Activated naive CD4-positive, alpha-beta T cell treated with anti-CD3 and anti-CD28 coated beads, Interleukin-2, amount 50 U/mL, for 72 hours (primary cell): ENCODE data around the gene KANK2. TPM values are rescaled to one million over a fixed set of nuclear protein-coding genes. Genes with fewer than 3 reads are reported as not detected.

ENCODE experiments used
- ATAC-seq, 2 donors: fragments of 150-1000 bp; cut with Tn5 transposase; 2 replicates each; pipeline ENCODE4 v1.10.0; 2021; ENCODE audit warnings: mild to moderate bottlenecking in 2 of 2, moderate library complexity in 2 of 2
- DNase-seq, 2 donors: peaks; one replicate each; pipeline ENCODE4 v3.0.0; 2021 to 2022; ENCODE audit warnings: low spot score in 2 of 2
- H3K27ac Mint-ChIP-seq, 2 donors: one replicate each; pipeline ENCODE4 v1.8.0; 2022; ENCODE audit warnings: mild to moderate bottlenecking in 2 of 2, mixed read lengths in 2 of 2
- H3K36me3 Mint-ChIP-seq, 2 donors: one replicate each; pipeline ENCODE4 v1.8.0; 2022; ENCODE audit warnings: mixed read lengths in 2 of 2
- H3K9me3 Mint-ChIP-seq, 2 donors: one replicate each; pipeline ENCODE4 v1.8.0; 2022; ENCODE audit warnings: mixed read lengths in 2 of 2
- total RNA-seq, 2 donors: library from RNA; stranded (reverse); gene quantifications; one replicate each; pipeline ENCODE4 v1.2.3, GENCODE V29; 2022

The KANK2 gene
- total RNA-seq: 1 to 10 TPM; 1.6 to 5.5 TPM

DNA sequence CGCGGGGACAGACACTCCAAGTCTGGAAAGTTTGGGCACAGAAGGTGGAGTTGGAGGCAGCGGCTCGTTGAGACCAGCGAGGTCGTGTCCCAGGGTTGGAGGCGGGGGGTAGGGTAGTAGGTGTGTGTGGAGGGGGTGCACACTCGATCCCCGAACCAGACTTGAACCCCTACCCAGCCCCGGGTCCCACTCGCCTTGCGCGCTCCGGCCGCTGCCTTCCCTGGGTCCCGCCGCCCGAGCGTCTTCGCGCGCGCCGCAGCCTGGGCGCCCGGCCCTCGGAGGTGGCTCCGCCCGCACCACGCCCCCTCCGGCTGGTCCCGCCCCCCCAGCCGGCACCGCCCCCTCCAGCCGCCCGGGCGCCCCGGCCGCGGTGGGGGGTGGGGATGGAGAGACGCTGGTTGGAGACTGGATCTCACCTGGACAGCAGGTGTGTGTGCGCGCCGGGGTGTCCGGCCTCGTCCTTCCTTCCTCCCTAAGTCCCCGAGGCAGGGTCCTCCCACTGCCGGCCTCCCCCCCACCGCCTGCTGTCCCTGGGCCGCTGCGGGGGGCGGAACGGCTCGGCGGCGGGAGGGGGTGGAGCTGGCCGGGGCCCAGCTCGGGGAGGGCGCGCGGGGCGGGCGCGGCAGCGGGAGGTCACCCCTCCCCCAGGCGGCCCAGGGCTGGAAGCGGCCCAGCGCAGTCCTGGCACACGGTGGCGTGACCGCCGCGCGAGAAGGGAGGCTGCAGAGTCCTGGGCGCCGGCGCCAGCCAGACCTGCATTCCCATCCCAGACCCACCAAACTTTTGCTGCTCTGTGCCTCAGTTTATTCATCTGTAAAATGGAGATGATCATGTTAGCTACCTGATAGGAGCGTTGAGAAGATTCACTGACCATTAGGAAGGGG lies at the start of gene KANK2:
Gene KANK2, minus strand, starts transcription at position 255 of the 884 bp plus-strand sequence. CDS start 3,034 bp downstream, outside the sequence.
- no peaks in the 10 kb centered on the region for H3K9me3 Mint-ChIP-seq
- ATAC-seq (peak; percentile 88 to 93), DNase-seq (peak; percentile 75 to 85)
- no peak within 1 kb of the TSS for H3K27ac Mint-ChIP-seq
- H3K36me3 Mint-ChIP-seq: no peaks in the 10 kb centered on the region

DNA sequence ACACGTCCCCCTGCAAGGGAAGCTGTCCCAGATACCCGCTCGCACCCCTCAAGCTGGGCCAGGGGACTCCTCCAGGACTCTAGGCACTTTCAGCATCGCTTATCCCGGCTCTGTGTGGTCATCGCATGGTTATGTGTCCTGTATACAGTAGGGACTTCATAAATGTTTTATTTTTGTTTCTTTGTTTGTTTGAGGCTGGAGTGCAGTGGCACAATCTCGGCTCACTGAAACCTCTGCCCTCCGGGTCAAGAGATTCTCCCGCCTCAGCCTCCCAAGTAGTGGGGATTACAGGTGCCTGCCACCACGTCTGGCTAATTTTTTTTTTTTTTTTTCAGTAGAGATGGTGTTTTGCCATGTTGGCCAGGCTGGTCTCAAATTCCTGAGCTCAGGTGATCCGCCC lies 49.6 kb upstream of the KANK2 start:
- Mint-ChIP-seq H3K36me3 (no peaks in the 10 kb centered on the region), H3K9me3 (no peaks in the 10 kb centered on the region), H3K27ac (no peak overlapping the region)
- DNase-seq (no peak), ATAC-seq (no peak)

DNA sequence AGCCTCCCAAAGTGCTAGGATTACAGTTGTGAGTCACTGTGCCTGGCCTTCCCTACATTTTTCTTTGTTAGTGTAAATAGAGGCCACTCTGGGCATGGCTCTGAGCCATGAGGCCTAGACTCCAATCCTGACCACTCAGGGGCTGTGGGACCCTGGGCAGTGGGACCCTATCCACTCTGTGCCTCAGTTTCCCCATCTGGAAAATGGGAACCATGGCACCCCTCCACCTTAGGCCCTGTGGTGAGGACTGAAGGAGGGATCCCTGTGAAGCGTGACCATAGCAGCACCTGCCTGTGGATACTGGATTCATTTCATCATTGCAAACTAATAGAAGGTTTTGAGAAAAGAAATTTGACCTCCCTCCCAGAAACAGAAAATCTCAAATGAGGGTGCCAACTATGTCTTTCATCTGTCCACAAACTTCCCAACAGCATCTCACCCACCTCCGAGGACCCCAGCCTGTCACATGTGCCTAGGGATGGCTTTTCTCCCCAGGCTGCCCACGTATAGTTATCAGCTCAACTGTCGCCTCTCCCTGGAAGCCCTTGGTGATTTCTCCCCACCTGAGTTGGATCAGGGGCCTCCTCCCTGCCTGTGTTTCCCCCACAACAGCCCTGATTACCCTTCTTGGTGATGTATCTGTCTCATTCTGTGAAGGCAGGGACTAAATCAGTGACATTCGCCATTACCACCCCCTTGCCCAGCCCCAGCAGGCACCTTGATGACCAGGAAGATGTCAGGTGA lies 47.7 kb upstream of the KANK2 start:
- ATAC-seq (no peak), DNase-seq (no peak)
- Mint-ChIP-seq H3K36me3 (no peaks in the 10 kb centered on the region), H3K27ac (no peak overlapping the region), H3K9me3 (no peaks in the 10 kb centered on the region)

DNA sequence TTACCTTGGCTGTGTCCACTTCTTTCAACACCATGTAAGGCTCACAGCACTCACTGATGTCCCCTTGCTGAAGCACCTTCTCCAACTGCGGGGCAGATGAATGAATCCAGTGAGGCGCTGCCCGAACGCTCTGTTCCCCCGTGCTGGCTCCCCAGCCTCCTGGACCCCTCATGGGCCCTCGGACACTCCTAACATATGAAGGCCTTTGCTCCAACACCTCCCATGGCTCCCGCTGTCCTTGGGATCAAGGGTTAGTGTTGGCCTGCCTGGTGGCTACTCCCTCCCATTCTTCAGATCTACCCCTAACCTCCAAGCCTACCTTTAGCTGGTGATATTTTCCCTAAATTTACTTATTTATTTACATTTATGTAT lies 46.4 kb upstream of the KANK2 start:
- DNase-seq (no peak), ATAC-seq (no peak)
- H3K36me3 Mint-ChIP-seq: no peaks in the 10 kb centered on the region
- H3K27ac Mint-ChIP-seq: no peak overlapping the region
- H3K9me3 Mint-ChIP-seq: no peaks in the 10 kb centered on the region

DNA sequence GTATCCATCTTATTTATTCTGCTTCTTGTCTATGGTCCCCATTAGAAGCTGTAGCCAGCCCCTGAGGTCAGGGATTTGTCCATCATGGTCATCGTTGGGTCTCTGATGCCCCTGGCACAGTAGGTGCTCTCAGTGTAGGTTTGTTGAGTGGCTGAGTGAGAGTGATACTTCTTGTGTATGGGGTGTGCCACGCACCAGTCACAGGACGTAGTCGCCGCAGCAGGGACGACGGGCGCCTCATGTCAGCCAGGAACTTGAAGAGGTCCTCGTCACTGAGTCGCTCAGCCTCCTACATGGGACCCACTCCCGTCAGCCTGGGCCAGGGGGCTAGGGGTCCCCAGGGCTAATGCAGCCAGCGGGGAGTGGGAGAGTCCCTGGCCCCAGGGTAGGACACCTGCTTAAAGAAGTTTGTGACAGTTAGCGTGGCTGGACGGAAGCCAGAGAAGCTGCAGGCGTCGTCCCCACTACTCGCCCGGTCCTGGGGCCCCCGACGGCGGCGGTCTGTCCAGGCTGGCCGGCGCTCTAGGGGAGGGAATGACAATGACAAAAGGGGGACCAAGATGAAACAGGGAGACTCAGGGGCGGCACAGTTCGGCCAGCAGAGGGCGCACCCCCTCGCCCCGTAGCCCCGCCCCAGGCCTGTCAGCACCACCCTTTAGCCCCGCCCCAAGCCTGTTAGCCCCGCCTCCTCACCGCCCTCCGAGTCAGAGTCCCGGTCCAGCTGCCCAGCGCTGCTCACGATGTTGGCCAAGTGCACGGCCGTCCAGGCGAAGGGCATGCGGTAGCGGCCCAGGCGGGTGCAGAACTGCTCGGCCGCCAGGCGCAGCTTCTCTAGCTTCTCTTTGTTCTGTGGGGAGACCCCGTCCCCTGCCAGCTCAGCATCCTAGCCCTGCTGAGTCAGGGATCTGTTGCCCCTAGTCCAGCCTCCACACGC lies 45.8 kb upstream of the KANK2 start:
- peak; percentile 98 to 99 for ATAC-seq
- Mint-ChIP-seq H3K9me3 (no peaks in the 10 kb centered on the region), H3K27ac (no peak overlapping the region), H3K36me3 (no peaks in the 10 kb centered on the region)
- peak; percentile 79 to 94 for DNase-seq

DNA sequence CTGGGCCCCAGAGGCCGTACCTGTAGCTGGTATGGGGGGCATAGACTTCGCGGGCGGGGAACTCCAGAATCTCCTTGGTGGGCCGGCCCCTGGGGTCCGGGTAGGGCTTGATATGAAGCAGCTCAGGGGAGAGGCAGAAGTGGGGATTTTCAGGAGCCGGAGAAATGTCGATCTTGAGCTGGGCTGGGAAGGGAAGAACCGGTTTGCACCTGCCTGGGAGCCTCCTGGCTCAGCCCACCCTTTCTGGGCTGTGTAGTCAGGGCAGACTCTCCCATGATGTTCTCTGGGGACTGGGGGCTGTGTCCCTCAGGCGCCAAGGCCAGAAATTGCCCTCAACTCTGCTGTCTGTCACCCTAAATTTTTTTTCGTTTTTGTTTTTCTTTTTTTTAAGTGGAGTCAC lies 44.7 kb upstream of the KANK2 start:
- H3K27ac Mint-ChIP-seq: no peak overlapping the region
- ATAC-seq: no peak
- no peak for DNase-seq
- H3K9me3 Mint-ChIP-seq: no peaks in the 10 kb centered on the region
- no peaks in the 10 kb centered on the region for H3K36me3 Mint-ChIP-seq

DNA sequence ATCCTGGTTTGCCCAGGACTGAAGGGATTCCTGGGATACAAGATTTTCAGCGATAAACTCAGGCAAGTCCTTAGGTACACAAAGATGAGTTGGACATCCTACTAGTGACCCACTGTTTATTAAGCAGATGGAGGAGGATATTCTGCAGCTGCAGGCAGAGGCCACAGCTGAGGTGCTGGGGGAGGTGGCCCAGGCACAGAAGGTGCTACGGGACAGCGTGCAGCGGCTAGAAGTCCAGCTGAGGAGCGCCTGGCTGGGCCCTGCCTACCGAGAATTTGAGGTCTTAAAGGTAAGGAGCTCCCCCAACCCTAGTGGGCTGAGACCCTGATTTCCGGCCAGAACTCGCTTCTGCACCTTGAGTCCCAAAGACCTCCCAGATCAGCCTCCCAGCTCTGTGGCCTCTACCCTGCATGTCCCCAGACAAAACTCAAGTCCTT lies 42.7 kb upstream of the KANK2 start:
- no peak for ATAC-seq
- no peaks in the 10 kb centered on the region for H3K36me3 Mint-ChIP-seq
- no peak overlapping the region for H3K27ac Mint-ChIP-seq
- no peak for DNase-seq
- no peaks in the 10 kb centered on the region for H3K9me3 Mint-ChIP-seq

DNA sequence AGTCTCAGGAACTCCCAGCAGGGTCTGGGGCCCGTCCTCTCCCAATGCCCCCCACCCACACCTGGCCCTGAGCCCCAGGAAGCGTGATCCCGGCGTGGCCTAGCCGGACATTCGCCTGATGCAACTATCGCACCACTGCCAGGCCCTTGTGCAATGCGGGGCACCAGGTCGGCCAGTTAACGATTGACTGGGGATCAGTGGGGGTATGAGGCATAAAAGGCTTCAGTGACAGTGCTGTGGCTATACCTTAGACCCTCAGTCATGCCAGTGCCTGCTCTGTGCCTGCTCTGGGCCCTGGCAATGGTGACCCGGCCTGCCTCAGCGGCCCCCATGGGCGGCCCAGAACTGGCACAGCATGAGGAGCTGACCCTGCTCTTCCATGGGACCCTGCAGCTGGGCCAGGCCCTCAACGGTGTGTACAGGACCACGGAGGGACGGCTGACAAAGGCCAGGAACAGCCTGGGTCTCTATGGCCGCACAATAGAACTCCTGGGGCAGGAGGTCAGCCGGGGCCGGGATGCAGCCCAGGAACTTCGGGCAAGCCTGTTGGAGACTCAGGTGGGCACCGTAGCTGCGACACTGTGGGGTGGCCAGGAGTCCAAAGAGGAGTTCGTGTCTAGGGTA lies 42.1 kb upstream of the KANK2 start, which contains the start of gene ANGPTL8:
Gene ANGPTL8, plus strand, starts transcription at position 243 of the 624 bp plus-strand sequence. Its CDS starts 19 bp downstream, at position 262.
- Mint-ChIP-seq H3K27ac (no peak within 1 kb of the TSS), H3K36me3 (no peaks in the 10 kb centered on the region), H3K9me3 (no peaks in the 10 kb centered on the region)
- DNase-seq (no peak), ATAC-seq (no peak)

DNA sequence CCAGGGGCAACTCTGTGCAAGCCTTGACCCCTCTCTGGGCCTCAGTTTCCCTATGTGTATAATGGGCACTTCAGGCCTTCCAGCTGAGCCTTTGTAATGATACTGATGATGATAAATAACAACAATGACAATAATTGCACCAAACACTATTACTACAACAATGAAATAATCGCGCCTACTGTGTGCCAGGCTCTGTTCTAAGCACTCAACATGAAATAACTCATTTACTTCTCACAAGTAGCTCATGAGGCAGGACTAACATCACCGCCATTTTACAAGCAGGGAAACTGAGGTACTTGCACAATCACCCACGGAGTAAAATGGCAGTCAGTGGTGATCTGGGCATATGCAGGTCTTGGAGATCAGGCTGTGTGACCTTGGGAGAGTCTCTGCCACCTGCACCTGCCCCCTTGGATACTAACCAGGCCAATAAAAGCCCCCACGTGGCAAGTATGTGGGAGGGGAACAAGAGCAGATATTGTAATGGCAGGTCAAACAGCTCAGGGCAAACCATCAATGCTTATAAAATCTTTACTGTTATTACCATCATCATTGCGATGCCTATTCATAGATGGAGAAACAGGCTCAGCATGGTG lies 41.5 kb upstream of the KANK2 start:
- no peak for ATAC-seq
- no peak overlapping the region for H3K27ac Mint-ChIP-seq
- H3K36me3 Mint-ChIP-seq: no peaks in the 10 kb centered on the region
- DNase-seq: no peak
- no peaks in the 10 kb centered on the region for H3K9me3 Mint-ChIP-seq

DNA sequence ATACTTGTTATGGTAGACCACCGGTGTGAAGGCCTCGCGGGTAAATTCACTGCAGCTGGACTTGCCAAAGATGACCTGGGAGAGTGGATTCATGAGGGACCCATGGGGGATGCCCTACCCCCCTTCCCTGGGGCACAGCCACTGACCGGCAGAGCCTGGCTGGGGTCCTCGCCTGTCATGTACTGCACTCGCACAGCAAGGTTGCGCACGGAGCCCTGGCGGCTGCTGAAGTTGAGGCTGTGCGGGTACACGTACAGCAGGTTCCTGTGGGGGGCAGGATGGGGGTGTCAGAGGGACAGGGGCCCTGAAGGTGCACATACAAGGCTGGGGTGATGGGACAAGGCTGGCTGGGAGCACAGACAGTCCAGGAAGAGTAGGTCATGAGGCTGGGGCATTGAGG lies 40.7 kb upstream of the KANK2 start:
- ATAC-seq (no peak), DNase-seq (no peak)
- no peaks in the 10 kb centered on the region for H3K36me3 Mint-ChIP-seq
- H3K27ac Mint-ChIP-seq: no peak overlapping the region
- no peaks in the 10 kb centered on the region for H3K9me3 Mint-ChIP-seq

DNA sequence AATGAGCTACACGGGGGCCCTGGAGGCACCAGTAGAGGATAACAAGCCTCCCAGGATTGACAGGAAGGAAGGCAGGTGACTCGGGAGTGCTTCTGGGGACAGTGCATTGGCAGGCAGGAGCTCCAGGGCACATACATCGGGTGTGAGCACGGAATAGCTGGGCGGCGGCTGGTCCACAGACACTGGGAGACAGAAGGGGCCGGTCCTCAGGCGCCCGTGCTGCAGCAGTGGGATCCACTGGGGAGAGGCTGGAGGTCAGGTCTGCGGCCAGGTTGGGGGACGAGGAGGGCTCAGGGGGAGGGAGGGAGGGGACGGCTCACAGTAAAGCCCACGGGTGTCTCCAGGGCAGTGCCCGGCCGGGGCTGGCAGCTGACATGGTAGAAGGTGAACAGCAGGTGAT lies 40.0 kb upstream of the KANK2 start:
- Mint-ChIP-seq H3K9me3 (no peaks in the 10 kb centered on the region), H3K36me3 (no peaks in the 10 kb centered on the region), H3K27ac (no peak overlapping the region)
- DNase-seq: no peak
- no peak for ATAC-seq

DNA sequence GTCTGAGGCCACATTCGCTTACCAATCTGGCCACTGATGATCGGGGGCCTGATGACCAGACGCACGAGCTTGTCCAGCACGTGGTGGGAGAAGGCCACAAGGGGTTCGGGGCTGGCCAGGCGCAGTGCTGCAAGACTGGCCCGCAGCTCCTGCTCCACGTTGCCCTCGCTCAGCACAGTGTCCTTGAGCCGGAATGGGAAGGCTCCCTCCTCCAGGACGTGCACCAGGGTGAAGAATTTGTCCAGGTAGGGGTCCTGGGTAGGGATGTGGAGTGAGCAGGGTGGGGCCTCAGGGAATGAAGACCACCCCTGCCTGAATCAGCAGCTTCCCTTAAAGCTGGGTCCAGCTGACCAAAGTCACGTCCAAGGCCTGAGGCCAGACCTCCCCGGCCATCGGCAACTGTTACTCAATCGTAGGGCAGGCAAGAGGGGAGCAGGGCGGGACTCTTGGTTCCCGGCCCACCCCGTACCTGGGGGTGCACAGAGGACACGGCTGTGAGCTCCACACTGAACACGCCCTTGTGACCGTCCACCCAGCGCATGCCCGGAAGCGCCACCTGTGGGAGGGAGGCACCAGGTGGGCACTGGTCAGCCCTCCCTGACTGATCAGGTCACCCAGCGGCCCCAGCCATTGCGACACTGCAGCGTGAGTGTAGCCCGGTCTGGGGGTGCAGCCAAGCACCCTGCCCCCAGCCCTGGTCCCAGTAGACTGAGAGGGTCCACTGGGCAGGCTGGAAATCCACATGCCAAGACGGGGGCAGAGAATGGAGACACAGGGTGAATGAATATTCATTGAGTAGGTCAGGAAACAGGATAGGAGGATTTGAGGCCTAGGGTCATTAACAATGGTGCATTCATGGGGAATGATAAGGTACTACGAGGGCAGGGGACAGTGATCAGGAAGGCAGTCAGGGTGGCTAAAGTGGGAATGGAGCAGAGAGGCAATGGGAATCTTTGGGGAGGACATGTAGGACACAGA lies 39.3 kb upstream of the KANK2 start:
- Mint-ChIP-seq H3K36me3 (no peaks in the 10 kb centered on the region), H3K9me3 (no peaks in the 10 kb centered on the region), H3K27ac (no peak overlapping the region)
- no peak for DNase-seq
- ATAC-seq: no peak

DNA sequence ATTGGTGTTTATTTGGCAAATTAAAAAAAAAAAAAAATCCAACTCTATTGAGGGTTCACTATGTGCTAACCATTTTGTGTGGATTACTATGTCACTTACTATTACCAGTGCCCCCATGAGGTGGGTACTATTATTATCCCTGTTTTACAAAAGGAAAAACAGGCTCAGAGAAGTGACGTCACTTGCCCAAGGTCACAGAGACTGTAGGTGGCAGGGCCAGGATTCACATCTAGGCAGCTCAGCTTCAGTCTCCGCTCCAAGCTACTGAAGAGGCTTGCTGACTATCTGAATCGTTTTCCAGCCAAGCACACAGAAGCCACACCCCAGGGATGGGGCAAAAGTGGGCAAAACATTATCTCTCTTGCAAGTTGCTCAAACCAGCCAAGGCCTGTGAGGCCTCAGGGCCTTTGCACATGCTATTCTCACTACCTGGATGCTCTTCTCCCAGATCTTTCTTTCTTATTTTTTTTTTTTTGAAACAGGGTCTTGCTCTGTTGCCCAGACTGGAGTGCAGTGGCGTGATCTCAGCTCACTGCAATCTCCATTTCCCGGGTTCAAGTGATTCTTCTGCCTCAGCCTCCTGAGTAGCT lies 37.2 kb upstream of the KANK2 start:
- Mint-ChIP-seq H3K9me3 (no peaks in the 10 kb centered on the region), H3K36me3 (no peaks in the 10 kb centered on the region), H3K27ac (no peak overlapping the region)
- DNase-seq (no peak), ATAC-seq (no peak)

DNA sequence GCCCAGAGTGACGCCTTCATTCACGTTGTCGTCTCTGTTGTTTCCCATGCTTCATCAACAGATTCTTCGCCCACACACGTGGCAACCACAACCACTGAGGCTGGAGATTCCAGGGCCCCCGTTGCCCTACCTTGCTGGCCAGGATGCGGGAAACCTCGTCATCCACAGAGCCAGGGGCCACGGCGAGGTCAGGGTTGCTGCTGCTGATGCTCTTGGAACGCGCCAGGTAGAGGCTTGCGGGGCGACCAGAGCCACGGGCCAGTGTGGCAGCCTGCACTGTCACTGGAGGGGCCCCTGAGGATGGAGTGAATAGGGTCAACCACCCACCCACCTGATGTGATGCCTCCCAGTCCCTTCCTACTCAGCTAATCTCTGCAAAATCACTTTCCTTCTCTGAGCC lies 35.7 kb upstream of the KANK2 start:
- no peak for ATAC-seq

DNA sequence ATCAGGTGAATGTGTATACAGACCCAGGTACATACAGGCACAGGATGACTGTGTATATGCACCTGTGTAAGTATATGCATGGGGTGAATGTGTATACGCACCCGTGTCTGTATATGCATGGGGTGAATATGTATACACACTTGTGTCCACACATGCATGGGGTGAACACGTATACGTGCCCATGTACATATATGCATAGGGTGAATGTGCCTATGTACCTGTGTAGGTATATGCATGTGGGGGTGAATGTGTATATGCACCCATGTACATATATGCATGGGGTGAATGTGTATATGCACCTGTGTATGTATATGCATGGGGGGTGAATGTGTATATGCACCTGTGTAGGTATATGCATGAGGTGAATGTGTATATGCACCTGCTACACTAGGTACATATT lies 35.2 kb upstream of the KANK2 start:
- DNase-seq (no peak), ATAC-seq (no peak)
- no peaks in the 10 kb centered on the region for H3K9me3 Mint-ChIP-seq
- no peak overlapping the region for H3K27ac Mint-ChIP-seq
- H3K36me3 Mint-ChIP-seq: no peaks in the 10 kb centered on the region

More for the DNA sequence above, 35.7 kb upstream of the KANK2 start:
- no peak for DNase-seq
- Mint-ChIP-seq H3K9me3 (no peaks in the 10 kb centered on the region), H3K27ac (no peak overlapping the region), H3K36me3 (no peaks in the 10 kb centered on the region)
